Measurements from ENCODE around the gene ASAP2. TPM values are rescaled to one million over a fixed set of nuclear protein-coding genes. Genes with fewer than 3 reads are reported as not detected.

Gene ASAP2
- total RNA-seq, 1 experiment from 2014 or later, result 14.3 TPM

DNA sequence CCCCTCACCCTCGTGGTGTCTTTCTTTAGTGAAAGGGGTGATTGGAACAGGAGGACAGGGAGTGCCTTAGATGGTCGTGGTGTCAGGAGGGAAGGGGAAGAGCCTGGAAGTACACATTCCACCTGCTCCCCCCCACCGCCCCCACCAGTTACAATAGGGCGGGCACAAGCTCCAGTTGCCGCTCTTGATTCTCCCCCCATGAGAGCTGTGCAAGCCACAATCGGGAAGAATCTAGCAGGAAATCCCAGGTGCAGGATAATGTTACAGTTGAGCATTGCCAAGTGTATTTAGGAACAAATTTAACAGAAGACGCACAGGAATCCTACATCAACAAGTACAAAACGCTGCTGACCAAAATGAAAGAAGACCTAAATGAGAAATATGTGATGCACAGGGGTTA lies 73.6 kb downstream of the ASAP2 start:
- H3K9me3 Mint-ChIP-seq, result no peaks in the 10 kb centered on the region
- no peaks in the 10 kb centered on the region for H3K36me3 Mint-ChIP-seq
- H3K27ac Mint-ChIP-seq, result no peak overlapping the region; the same call in 1 of the 2 replicates
- POLR2A ChIA-PET, result no interaction called here
- ATAC-seq, result no peak
- TF ChIP-seq, protein P1, sequence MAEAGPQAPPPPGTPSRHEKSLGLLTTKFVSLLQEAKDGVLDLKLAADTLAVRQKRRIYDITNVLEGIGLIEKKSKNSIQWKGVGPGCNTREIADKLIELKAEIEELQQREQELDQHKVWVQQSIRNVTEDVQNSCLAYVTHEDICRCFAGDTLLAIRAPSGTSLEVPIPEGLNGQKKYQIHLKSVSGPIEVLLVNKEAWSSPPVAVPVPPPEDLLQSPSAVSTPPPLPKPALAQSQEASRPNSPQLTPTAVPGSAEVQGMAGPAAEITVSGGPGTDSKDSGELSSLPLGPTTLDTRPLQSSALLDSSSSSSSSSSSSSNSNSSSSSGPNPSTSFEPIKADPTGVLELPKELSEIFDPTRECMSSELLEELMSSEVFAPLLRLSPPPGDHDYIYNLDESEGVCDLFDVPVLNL (CRISPR knock-in tag; IDR thresholded peaks at IDR 0.05; ENCODE audit: borderline replicate concordance, low read depth), result no peak
- TF ChIP-seq ZNF317 (CRISPR knock-in tag; IDR thresholded peaks at IDR 0.05; ENCODE audit: borderline replicate concordance, low read depth), result no peak
- TF ChIP-seq, protein P2, sequence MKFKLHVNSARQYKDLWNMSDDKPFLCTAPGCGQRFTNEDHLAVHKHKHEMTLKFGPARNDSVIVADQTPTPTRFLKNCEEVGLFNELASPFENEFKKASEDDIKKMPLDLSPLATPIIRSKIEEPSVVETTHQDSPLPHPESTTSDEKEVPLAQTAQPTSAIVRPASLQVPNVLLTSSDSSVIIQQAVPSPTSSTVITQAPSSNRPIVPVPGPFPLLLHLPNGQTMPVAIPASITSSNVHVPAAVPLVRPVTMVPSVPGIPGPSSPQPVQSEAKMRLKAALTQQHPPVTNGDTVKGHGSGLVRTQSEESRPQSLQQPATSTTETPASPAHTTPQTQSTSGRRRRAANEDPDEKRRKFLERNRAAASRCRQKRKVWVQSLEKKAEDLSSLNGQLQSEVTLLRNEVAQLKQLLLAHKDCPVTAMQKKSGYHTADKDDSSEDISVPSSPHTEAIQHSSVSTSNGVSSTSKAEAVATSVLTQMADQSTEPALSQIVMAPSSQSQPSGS (CRISPR knock-in tag; IDR thresholded peaks at IDR 0.05; ENCODE audit: borderline replicate concordance, low read depth), result no peak
- no peak for TF ChIP-seq NR3C1 (CRISPR knock-in tag; conservative IDR thresholded peaks at IDR 0.05; ENCODE audit: low read depth)
- TF ChIP-seq TEAD4 (CRISPR knock-in tag; IDR thresholded peaks at IDR 0.05), result no peak
- no peak for TF ChIP-seq JAZF1 (CRISPR knock-in tag; IDR thresholded peaks at IDR 0.05)
- TF ChIP-seq ELF4 (CRISPR knock-in tag; IDR thresholded peaks at IDR 0.05; ENCODE audit: low read depth), result no peak
- TF ChIP-seq NFATC4 (CRISPR knock-in tag; IDR thresholded peaks at IDR 0.05), result no peak
- no peak for TF ChIP-seq FOXP1 (CRISPR knock-in tag; IDR thresholded peaks at IDR 0.05; ENCODE audit: borderline replicate concordance)
- H3K4me3 Mint-ChIP-seq, result no peak overlapping the region
- CTCF ChIA-PET, result interaction anchor here (0.6 to 1.3 kb wide), 2 partner anchors 139 to 141 kb away, joined by 4 to 5 read pairs; no protein-coding TSS in a partner anchor
- no peak for DNase-seq (ENCODE audit: low spot score)
- H3K27me3 Mint-ChIP-seq (ENCODE audit: low read depth), result no peaks in the 10 kb centered on the region
- H3K4me1 Mint-ChIP-seq, result peaks cover 22% of the 10 kb centered on the region

DNA sequence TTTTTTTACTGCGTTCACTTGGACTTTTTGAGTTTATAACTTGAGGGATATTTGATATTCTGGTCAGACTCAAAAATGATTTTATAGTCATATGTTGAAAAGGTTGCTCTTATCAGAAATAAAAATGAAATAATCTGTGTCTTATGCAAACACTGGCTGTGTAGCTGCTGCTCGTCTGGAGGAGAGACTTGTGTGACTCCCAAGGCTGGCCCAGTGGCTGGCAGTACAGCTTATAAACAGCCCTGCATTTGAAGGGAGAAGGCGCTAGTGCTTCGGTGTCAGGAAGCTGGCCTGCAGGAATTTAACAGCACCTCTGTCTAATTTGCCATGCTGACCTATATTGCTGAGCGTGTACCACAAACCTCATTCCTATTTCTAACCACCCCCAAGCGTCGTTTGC lies 74.5 kb downstream of the ASAP2 start:
- POLR2A ChIA-PET, result no interaction called here
- H3K4me3 Mint-ChIP-seq, result no peak overlapping the region
- DNase-seq (ENCODE audit: low spot score), result no peak
- TF ChIP-seq ZNF138 (CRISPR knock-in tag; conservative IDR thresholded peaks at IDR 0.05) (no peak), ZNF416 (CRISPR knock-in tag; IDR thresholded peaks at IDR 0.05) (no peak), TEAD4 (CRISPR knock-in tag; IDR thresholded peaks at IDR 0.05) (no peak), EMX1 (CRISPR knock-in tag; IDR thresholded peaks at IDR 0.05) (no peak), ESRRA (CRISPR knock-in tag; IDR thresholded peaks at IDR 0.05; ENCODE audit: borderline replicate concordance) (no peak), SOX15 (CRISPR knock-in tag; IDR thresholded peaks at IDR 0.05) (no peak), FOXP1 (CRISPR knock-in tag; IDR thresholded peaks at IDR 0.05; ENCODE audit: borderline replicate concordance) (no peak), CBFB (CRISPR knock-in tag; IDR thresholded peaks at IDR 0.05; ENCODE audit: low read depth) (no peak)
- TF ChIP-seq, protein P3, sequence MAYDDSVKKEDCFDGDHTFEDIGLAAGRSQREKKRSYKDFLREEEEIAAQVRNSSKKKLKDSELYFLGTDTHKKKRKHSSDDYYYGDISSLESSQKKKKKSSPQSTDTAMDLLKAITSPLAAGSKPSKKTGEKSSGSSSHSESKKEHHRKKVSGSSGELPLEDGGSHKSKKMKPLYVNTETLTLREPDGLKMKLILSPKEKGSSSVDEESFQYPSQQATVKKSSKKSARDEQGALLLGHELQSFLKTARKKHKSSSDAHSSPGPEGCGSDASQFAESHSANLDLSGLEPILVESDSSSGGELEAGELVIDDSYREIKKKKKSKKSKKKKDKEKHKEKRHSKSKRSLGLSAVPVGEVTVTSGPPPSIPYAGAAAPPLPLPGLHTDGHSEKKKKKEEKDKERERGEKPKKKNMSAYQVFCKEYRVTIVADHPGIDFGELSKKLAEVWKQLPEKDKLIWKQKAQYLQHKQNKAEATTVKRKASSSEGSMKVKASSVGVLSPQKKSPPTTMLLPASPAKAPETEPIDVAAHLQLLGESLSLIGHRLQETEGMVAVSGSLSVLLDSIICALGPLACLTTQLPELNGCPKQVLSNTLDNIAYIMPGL (CRISPR knock-in tag; IDR thresholded peaks at IDR 0.05), result no peak
- TF ChIP-seq, protein P4, sequence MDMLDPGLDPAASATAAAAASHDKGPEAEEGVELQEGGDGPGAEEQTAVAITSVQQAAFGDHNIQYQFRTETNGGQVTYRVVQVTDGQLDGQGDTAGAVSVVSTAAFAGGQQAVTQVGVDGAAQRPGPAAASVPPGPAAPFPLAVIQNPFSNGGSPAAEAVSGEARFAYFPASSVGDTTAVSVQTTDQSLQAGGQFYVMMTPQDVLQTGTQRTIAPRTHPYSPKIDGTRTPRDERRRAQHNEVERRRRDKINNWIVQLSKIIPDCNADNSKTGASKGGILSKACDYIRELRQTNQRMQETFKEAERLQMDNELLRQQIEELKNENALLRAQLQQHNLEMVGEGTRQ (CRISPR knock-in tag; IDR thresholded peaks at IDR 0.05), result no peak
- TF ChIP-seq, protein P5, sequence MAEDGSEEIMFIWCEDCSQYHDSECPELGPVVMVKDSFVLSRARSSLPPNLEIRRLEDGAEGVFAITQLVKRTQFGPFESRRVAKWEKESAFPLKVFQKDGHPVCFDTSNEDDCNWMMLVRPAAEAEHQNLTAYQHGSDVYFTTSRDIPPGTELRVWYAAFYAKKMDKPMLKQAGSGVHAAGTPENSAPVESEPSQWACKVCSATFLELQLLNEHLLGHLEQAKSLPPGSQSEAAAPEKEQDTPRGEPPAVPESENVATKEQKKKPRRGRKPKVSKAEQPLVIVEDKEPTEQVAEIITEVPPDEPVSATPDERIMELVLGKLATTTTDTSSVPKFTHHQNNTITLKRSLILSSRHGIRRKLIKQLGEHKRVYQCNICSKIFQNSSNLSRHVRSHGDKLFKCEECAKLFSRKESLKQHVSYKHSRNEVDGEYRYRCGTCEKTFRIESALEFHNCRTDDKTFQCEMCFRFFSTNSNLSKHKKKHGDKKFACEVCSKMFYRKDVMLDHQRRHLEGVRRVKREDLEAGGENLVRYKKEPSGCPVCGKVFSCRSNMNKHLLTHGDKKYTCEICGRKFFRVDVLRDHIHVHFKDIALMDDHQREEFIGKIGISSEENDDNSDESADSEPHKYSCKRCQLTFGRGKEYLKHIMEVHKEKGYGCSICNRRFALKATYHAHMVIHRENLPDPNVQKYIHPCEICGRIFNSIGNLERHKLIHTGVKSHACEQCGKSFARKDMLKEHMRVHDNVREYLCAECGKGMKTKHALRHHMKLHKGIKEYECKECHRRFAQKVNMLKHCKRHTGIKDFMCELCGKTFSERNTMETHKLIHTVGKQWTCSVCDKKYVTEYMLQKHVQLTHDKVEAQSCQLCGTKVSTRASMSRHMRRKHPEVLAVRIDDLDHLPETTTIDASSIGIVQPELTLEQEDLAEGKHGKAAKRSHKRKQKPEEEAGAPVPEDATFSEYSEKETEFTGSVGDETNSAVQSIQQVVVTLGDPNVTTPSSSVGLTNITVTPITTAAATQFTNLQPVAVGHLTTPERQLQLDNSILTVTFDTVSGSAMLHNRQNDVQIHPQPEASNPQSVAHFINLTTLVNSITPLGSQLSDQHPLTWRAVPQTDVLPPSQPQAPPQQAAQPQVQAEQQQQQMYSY (CRISPR knock-in tag; IDR thresholded peaks at IDR 0.05), result no peak
- H3K4me1 Mint-ChIP-seq, result peaks cover 12% of the 10 kb centered on the region
- H3K9me3 Mint-ChIP-seq, result no peaks in the 10 kb centered on the region
- no peak for ATAC-seq
- CTCF ChIA-PET, result interaction anchor here (1.3 kb wide), 1 partner anchor 141 kb away, joined by 4 read pairs; no protein-coding TSS in a partner anchor
- H3K27me3 Mint-ChIP-seq (ENCODE audit: low read depth), result no peaks in the 10 kb centered on the region
- no peaks in the 10 kb centered on the region for H3K36me3 Mint-ChIP-seq
- peak overlapping the region; percentile 61 for H3K27ac Mint-ChIP-seq

All from WTC11 (cell line).